D341Med (cell line): ENCODE data around the gene MTAP.

Experiments used
- DNase-seq: peaks from one replicate; pipeline ENCODE4 v3.0.0; 2012; ENCODE audit warnings: low spot score

Gene MTAP

GRCh38 chr9:21802418-21803000 lies at the start of gene MTAP:
Gene MTAP, plus strand, starts transcription at chr9:21802636. Its CDS starts 113 bp downstream, at chr9:21802749.
- peak; percentile 92 for DNase-seq

GRCh38 chr9:21753523-21753922 lies 48.9 kb upstream of the MTAP start:
- no peak for DNase-seq

- no peak for DNase-seq
These were observed 47.7 kb upstream of the MTAP start for GRCh38 chr9:21754741-21755140.

- no peak for DNase-seq
These were observed 43.9 kb upstream of the MTAP start for GRCh38 chr9:21758540-21758939.

GRCh38 chr9:21761309-21761901 lies 41.0 kb upstream of the MTAP start:
- no peak for DNase-seq

GRCh38 chr9:21762064-21762463 lies 40.4 kb upstream of the MTAP start:
- DNase-seq, result no peak

- no peak for DNase-seq
These were observed 37.6 kb upstream of the MTAP start for GRCh38 chr9:21764846-21765245.

GRCh38 chr9:21766096-21766495 lies 36.3 kb upstream of the MTAP start:
- DNase-seq, result no peak

- no peak for DNase-seq
These were observed 31.4 kb upstream of the MTAP start for GRCh38 chr9:21770871-21771560.

GRCh38 chr9:21777701-21778100 lies 24.7 kb upstream of the MTAP start:
- no peak for DNase-seq

GRCh38 chr9:21778304-21778703 lies 24.1 kb upstream of the MTAP start:
- DNase-seq, result no peak

- DNase-seq, result no peak
These were observed 23.0 kb upstream of the MTAP start for GRCh38 chr9:21779397-21779796.

GRCh38 chr9:21781656-21782055 lies 20.8 kb upstream of the MTAP start:
- no peak for DNase-seq

GRCh38 chr9:21782205-21782604 lies 20.2 kb upstream of the MTAP start:
- DNase-seq, result no peak

- DNase-seq, result no peak
These were observed 13.7 kb upstream of the MTAP start for GRCh38 chr9:21788752-21789151.

GRCh38 chr9:21789541-21790037 lies 12.8 kb upstream of the MTAP start:
- DNase-seq, result peak; percentile 56

GRCh38 chr9:21795483-21795882 lies 7.0 kb upstream of the MTAP start:
- DNase-seq, result no peak

- DNase-seq, result no peak
These were observed 5.7 kb upstream of the MTAP start for GRCh38 chr9:21796768-21797167.

GRCh38 chr9:21800931-21801682 lies 1.3 kb upstream of the MTAP start:
- DNase-seq, result no peak

- DNase-seq, result peak; percentile 76
These were observed 586 bp upstream of the MTAP start for GRCh38 chr9:21801683-21802417.

GRCh38 chr9:21803649-21804048 lies 1.2 kb downstream of the MTAP start:
- no peak for DNase-seq

- no peak for DNase-seq
These were observed 1.9 kb downstream of the MTAP start for GRCh38 chr9:21804331-21804730.
